H9 (cell line): ENCODE data around the gene ITPR3. TPM values are rescaled to one million over a fixed set of nuclear protein-coding genes. Genes with fewer than 3 reads are reported as not detected.

Experiments
- DNase-seq: peaks from one replicate; pipeline ENCODE4 v3.0.0-alpha.2; 2017
- H2AFZ ChIP-seq: one replicate; pipeline ENCODE4 v1.6.1; 2013; ENCODE audit warnings: mild to moderate bottlenecking, low read length, control low read depth, moderate library complexity
- H2AK5ac ChIP-seq: 2 replicates; pipeline ENCODE4 v1.6.1; 2013; ENCODE audit warnings: low read length, control low read depth, mixed read lengths; ENCODE audit not compliant: insufficient read length
- H2BK120ac ChIP-seq: one replicate; pipeline ENCODE4 v1.6.1; 2013; ENCODE audit warnings: low read depth, mild to moderate bottlenecking, low read length, control low read depth, inconsistent platforms; ENCODE audit not compliant: poor library complexity, severe bottlenecking
- H2BK12ac ChIP-seq: 2 replicates; pipeline ENCODE4 v1.6.1; 2013; ENCODE audit warnings: low read length, control low read depth, mixed read lengths, low read depth; ENCODE audit not compliant: insufficient read length
- H2BK15ac ChIP-seq: 2 replicates; pipeline ENCODE4 v1.6.1; 2013; ENCODE audit warnings: low read depth, low read length, control low read depth
- H2BK20ac ChIP-seq: one replicate; pipeline ENCODE4 v1.6.1; 2013; ENCODE audit warnings: low read depth, mild to moderate bottlenecking, low read length, control low read depth, inconsistent platforms; ENCODE audit not compliant: poor library complexity, severe bottlenecking
- H2BK5ac ChIP-seq: 2 replicates; pipeline ENCODE4 v1.6.1; 2013; ENCODE audit warnings: low read length, control low read depth, mixed read lengths; ENCODE audit not compliant: insufficient read length
- H3K14ac ChIP-seq: 2 replicates; pipeline ENCODE4 v1.6.1; 2013; ENCODE audit warnings: low read length, control low read depth; ENCODE audit not compliant: insufficient read depth
- H3K18ac ChIP-seq: 2 replicates; pipeline ENCODE4 v1.6.1; 2013; ENCODE audit warnings: low read depth, mild to moderate bottlenecking, mixed read lengths, low read length, control low read depth; ENCODE audit not compliant: insufficient read length
- H3K23ac ChIP-seq: 2 replicates; pipeline ENCODE4 v1.6.1; 2013; ENCODE audit warnings: low read length, control low read depth, mixed read lengths, low read depth; ENCODE audit not compliant: insufficient read length
- H3K23me2 ChIP-seq: 2 replicates; pipeline ENCODE4 v1.6.1; 2013; ENCODE audit warnings: low read depth, mild to moderate bottlenecking, mixed read lengths, low read length, control low read depth; ENCODE audit not compliant: insufficient read length, poor library complexity, severe bottlenecking
- H3K27ac ChIP-seq: 2 replicates; pipeline ENCODE4 v1.5.1; 2013; ENCODE audit warnings: low read length, control low read depth, mixed read lengths, low read depth; ENCODE audit not compliant: insufficient read length
- H3K27me3 ChIP-seq: 2 replicates; pipeline ENCODE4 v1.6.1; 2013; ENCODE audit warnings: low read length, control low read depth, inconsistent platforms; ENCODE audit not compliant: insufficient read depth
- H3K4ac ChIP-seq: 2 replicates; pipeline ENCODE4 v1.6.1; 2013; ENCODE audit warnings: low read depth, mild to moderate bottlenecking, control low read depth, inconsistent platforms, low read length, moderate library complexity
- H3K4me1 ChIP-seq: 2 replicates; pipeline ENCODE4 v1.6.1; 2013; ENCODE audit warnings: low read length, control low read depth, inconsistent platforms; ENCODE audit not compliant: insufficient read depth
- H3K4me2 ChIP-seq: 2 replicates; pipeline ENCODE4 v1.6.1; 2013; ENCODE audit warnings: low read length, control low read depth, mixed read lengths; ENCODE audit not compliant: insufficient read length, insufficient read depth
- H3K56ac ChIP-seq: 2 replicates; pipeline ENCODE4 v1.6.1; 2013; ENCODE audit warnings: low read depth, mild to moderate bottlenecking, mixed read lengths, low read length, control low read depth; ENCODE audit not compliant: insufficient read length
- H3K79me1 ChIP-seq: 2 replicates; pipeline ENCODE4 v1.6.1; 2013; ENCODE audit warnings: low read depth, mild to moderate bottlenecking, moderate library complexity, low read length, control low read depth, inconsistent platforms; ENCODE audit not compliant: insufficient read depth, poor library complexity, severe bottlenecking
- H3K79me2 ChIP-seq: 2 replicates; pipeline ENCODE4 v1.6.1; 2013; ENCODE audit warnings: low read length, control low read depth, inconsistent platforms; ENCODE audit not compliant: insufficient read depth
- H3K9ac ChIP-seq: 2 replicates; pipeline ENCODE4 v1.6.1; 2013; ENCODE audit warnings: low read length, control low read depth, mixed read lengths; ENCODE audit not compliant: insufficient read length; ENCODE audit errors: extremely low read depth
- H3K9me3 ChIP-seq: one replicate; pipeline ENCODE4 v1.6.1; 2013; ENCODE audit warnings: low read depth, low read length, inconsistent platforms; ENCODE audit not compliant: control insufficient read depth
- H3T11ph ChIP-seq: one replicate; pipeline ENCODE4 v1.6.1; 2013; ENCODE audit warnings: mild to moderate bottlenecking, low read length, control low read depth, inconsistent platforms
- H4K20me1 ChIP-seq: one replicate; pipeline ENCODE4 v1.6.1; 2013; ENCODE audit not compliant: control insufficient read depth, insufficient read length, insufficient read depth
- H4K5ac ChIP-seq: 2 replicates; pipeline ENCODE4 v1.6.1; 2013; ENCODE audit warnings: low read depth, mild to moderate bottlenecking, mixed read lengths, low read length, control low read depth; ENCODE audit not compliant: insufficient read length
- H4K8ac ChIP-seq: replicated peaks from 2 replicates; pipeline ENCODE4 v1.6.1; 2013; ENCODE audit warnings: low read length, control low read depth, mixed read lengths, low read depth; ENCODE audit not compliant: insufficient read length
- H4K91ac ChIP-seq: 2 replicates; pipeline ENCODE4 v1.6.1; 2013; ENCODE audit warnings: low read depth, mild to moderate bottlenecking, moderate library complexity, mixed read lengths, low read length, control low read depth; ENCODE audit not compliant: insufficient read length
- H3K27ac Mint-ChIP-seq, 3 experiments: 2 replicates in 2 of 3; 3 replicates in 1 of 3; pipeline ENCODE4 v1.8.0; 2020 to 2021; ENCODE audit warnings: mixed read lengths in 3 of 3, mild to moderate bottlenecking in 1 of 3, moderate library complexity in 1 of 3
- H3K27me3 Mint-ChIP-seq: 2 replicates; pipeline ENCODE4 v1.8.0; 2021; ENCODE audit warnings: low read depth, mild to moderate bottlenecking, moderate library complexity, mixed read lengths
- H3K36me3 Mint-ChIP-seq, 3 experiments: 2 replicates in 2 of 3; 3 replicates in 1 of 3; pipeline ENCODE4 v1.8.0; 2020 to 2021; ENCODE audit warnings: low read depth in 3 of 3, mixed read lengths in 3 of 3; ENCODE audit not compliant: insufficient read depth in 1 of 3
- H3K4me1 Mint-ChIP-seq, 2 experiments: 2 replicates each; pipeline ENCODE4 v1.8.0; 2020; ENCODE audit warnings: mixed read lengths in 2 of 2
- H3K4me3 Mint-ChIP-seq, 2 experiments: 2 replicates in 1 of 2; 3 replicates in 1 of 2; pipeline ENCODE4 v1.8.0; 2020 to 2021; ENCODE audit warnings: mild to moderate bottlenecking in 2 of 2, mixed read lengths in 2 of 2, moderate library complexity in 1 of 2
- H3K9me3 Mint-ChIP-seq, 2 experiments: 2 replicates in 1 of 2; 3 replicates in 1 of 2; pipeline ENCODE4 v1.8.0; 2020; ENCODE audit warnings: mild to moderate bottlenecking in 2 of 2, mixed read lengths in 2 of 2, moderate library complexity in 1 of 2
- CTCF ChIP-seq: fragments of 200-600 bp; sonication (generic); conservative IDR thresholded peaks from 3 replicates; pipeline ENCODE4 v1.8.0; 2021; ENCODE audit warnings: antibody characterized with exemption, mild to moderate bottlenecking
- WGBS: extraction: QIAGEN DNeasy Blood & Tissue Kit; methylation state at CpG from one replicate; pipeline ENCODE4 v1.1.7; 2013; ENCODE audit warnings: missing lambda C conversion rate, low lambda C conversion rate, mixed read lengths; ENCODE audit not compliant: insufficient read length; ENCODE audit errors: extremely low coverage; 5-methylcytosine and 5-hydroxymethylcytosine counted together
- total RNA-seq: library from RNA; stranded (reverse); gene quantifications from 2 replicates; pipeline ENCODE4 v1.2.1, GENCODE V29; 2021

ITPR3 gene
- total RNA-seq, 1 experiment from 2014 or later: 40.3 TPM

- WGBS: no CpG with 5 or more reads among the region's 21 CpGs
- H3K56ac ChIP-seq: no peak overlapping the region
- peaks cover 11% of the 10 kb centered on the region for H3K23me2 ChIP-seq
- H3K9me3 Mint-ChIP-seq: no peaks in the 10 kb centered on the region
- no peak overlapping the region for H2BK120ac ChIP-seq
- H3K4me2 ChIP-seq: peak overlapping the region; percentile 55
- H3K4me1 Mint-ChIP-seq: peaks cover 57 to 62% of the 10 kb centered on the region in 2 experiments
- H3K14ac ChIP-seq: peak overlapping the region; percentile 43; the same call in 1 of the 2 replicates
- H3K9me3 ChIP-seq: no peaks in the 10 kb centered on the region
- no peak overlapping the region for H3K4ac ChIP-seq
- no peak overlapping the region for H3K27ac ChIP-seq
- H3K27ac Mint-ChIP-seq: no peak overlapping the region; a peak in 1 of 7 replicates
- no peak overlapping the region for H4K91ac ChIP-seq
- H2BK12ac ChIP-seq: no peak overlapping the region
- no peak for TF ChIP-seq CTCF
- peaks cover 2% of the 10 kb centered on the region; the same call in 1 of the 2 replicates for H3K4me1 ChIP-seq
- H4K20me1 ChIP-seq: no peaks in the 10 kb centered on the region
- no peak overlapping the region for H3K23ac ChIP-seq
- H3K79me1 ChIP-seq: no peaks in the 10 kb centered on the region
- no peak overlapping the region for H2AFZ ChIP-seq
- no peak for DNase-seq
- H3K27me3 ChIP-seq: no peaks in the 10 kb centered on the region
- no peak overlapping the region for H2BK5ac ChIP-seq
- no peak overlapping the region for H3K18ac ChIP-seq
- no peak overlapping the region for H4K5ac ChIP-seq
- no peak overlapping the region for H2BK15ac ChIP-seq
- peaks cover 0 to 4% (median 0%) of the 10 kb centered on the region in 3 experiments; a peak in 1 of 7 replicates for H3K36me3 Mint-ChIP-seq
- H3T11ph ChIP-seq: no peak overlapping the region
- no peak overlapping the region for H2BK20ac ChIP-seq
- H3K79me2 ChIP-seq: no peaks in the 10 kb centered on the region
- peak overlapping the region; percentile 66 to 77 for H3K4me3 Mint-ChIP-seq
- H4K8ac ChIP-seq: no peak overlapping the region
- H3K9ac ChIP-seq: no peak overlapping the region
- no peak overlapping the region for H2AK5ac ChIP-seq
- peaks cover 17% of the 10 kb centered on the region for H3K27me3 Mint-ChIP-seq
Observed at GRCh38 chr6:33633084-33633461, 12.0 kb downstream of the ITPR3 start.
